Measurements from ENCODE around the gene TCEA3. TPM values are rescaled to one million over a fixed set of nuclear protein-coding genes. Genes with fewer than 3 reads are reported as not detected.
A peak's percentile ranks its signal among the peaks of the same experiment; 100 is the strongest.

The TCEA3 gene
- total RNA-seq, 4 donors from 2014 or later = 9.1 to 30.7 (median 25.1) TPM

DNA sequence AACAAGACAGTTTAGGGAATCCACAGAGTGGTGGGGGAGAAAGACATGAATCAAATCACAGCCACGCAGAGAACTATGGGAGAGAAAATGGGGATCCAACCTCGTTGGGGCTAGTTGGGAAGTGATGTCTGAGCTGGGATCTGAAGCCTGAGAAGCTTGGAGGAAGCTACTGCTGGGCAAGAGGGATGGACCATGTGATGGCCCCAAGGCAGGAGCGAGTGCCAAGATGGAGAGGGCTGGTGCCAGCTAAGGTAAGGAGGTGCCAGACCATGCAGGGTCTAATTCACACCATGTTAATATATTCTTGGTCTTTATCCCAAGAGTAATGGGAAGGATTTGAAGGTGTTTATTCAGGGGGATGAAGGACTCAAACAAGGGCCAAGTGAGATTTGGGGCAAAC lies 18.2 kb upstream of the TCEA3 start:
- H3K36me3 ChIP-seq = peaks cover 0 to 46% (median 0%) of the 10 kb centered on the region in 3 donors
- DNase-seq = no peak
- no peak overlapping the region for H3K4me3 ChIP-seq
- WGBS, 2 donors = 30 to 38% methylated on average over 3 of the region's 3 CpGs
- H3K9me3 ChIP-seq = no peaks in the 10 kb centered on the region
- intact Hi-C loops (cut with DNase I) = no loop called here
- TF ChIP-seq, protein P1, sequence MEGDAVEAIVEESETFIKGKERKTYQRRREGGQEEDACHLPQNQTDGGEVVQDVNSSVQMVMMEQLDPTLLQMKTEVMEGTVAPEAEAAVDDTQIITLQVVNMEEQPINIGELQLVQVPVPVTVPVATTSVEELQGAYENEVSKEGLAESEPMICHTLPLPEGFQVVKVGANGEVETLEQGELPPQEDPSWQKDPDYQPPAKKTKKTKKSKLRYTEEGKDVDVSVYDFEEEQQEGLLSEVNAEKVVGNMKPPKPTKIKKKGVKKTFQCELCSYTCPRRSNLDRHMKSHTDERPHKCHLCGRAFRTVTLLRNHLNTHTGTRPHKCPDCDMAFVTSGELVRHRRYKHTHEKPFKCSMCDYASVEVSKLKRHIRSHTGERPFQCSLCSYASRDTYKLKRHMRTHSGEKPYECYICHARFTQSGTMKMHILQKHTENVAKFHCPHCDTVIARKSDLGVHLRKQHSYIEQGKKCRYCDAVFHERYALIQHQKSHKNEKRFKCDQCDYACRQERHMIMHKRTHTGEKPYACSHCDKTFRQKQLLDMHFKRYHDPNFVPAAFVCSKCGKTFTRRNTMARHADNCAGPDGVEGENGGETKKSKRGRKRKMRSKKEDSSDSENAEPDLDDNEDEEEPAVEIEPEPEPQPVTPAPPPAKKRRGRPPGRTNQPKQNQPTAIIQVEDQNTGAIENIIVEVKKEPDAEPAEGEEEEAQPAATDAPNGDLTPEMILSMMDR (IDR thresholded peaks at IDR 0.05) = no peak
- no peak for TF ChIP-seq POLR2A (IDR thresholded peaks at IDR 0.05)
- no peak overlapping the region for H3K27ac ChIP-seq
- H3K4me1 ChIP-seq = peaks cover 0 to 53% (median 17%) of the 10 kb centered on the region in 3 donors
- H3K27me3 ChIP-seq = no peaks in the 10 kb centered on the region

DNA sequence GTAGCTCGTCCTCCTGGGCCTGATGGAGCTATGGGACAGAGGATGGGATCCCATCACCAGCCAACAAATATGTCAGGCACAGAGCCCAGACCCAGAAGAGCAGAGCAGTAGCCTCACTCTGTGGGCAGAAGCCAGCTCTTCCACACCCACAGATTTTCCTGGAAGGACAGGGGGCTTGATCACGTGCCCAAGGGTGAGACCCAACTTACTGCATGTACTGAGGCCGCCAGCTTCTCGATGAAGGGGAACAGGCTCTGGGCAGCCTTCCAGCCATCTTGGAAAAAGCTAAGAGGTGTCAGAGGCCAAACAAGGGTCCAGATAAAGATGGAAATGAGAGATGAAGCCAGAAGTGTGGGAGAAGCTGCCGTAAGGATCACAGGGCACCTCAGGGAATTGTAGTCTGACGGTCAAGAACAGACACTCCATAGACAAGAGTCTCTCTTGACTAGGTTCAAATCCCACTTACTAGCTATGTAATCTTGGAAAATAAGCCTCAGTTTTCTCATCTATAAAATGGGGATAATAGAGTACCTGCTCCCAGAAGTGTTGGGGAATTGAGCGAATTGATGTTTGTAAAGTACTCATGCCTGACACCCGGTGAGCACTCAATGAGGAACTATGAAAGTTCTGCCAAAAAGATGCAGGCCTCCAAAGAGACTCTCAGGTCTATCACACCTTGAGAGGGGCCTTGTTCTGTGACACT lies 17.0 kb upstream of the TCEA3 start:
- intact Hi-C loops (cut with DNase I) = no loop called here
- Histone ChIP-seq H3K27ac (no peak overlapping the region), H3K4me3 (no peak overlapping the region), H3K27me3 (no peaks in the 10 kb centered on the region), H3K9me3 (no peaks in the 10 kb centered on the region), H3K36me3 (peaks cover 0 to 58% (median 0%) of the 10 kb centered on the region in 3 donors), H3K4me1 (peaks cover 0 to 45% (median 17%) of the 10 kb centered on the region in 3 donors)
- 87 to 100% methylated on average over 4 of the region's 8 CpGs for WGBS, 2 donors
- no peak for DNase-seq
- TF ChIP-seq, protein P1 (IDR thresholded peaks at IDR 0.05) = no peak
- no peak for TF ChIP-seq POLR2A (IDR thresholded peaks at IDR 0.05)

DNA sequence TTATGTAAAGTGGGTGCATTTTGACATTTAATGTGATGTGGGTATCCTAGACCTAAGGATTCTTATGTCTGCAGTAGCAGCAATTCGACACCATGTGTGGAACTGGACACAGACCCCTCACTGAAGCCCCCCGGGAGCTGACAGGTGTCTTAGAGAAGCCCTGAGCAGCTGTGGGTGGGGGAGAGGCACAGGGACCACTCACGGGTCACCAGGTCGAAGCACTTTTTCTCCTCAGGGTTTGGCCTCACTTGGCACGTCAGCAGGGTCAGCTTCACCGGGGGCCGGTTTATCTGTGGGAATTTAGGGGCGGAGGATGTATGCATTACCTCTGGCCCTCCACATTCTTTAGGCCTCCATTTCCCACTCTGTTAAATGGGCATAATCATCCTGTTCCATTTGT lies 14.0 kb upstream of the TCEA3 start:
- no peak overlapping the region for H3K27ac ChIP-seq
- peaks cover 9 to 40% (median 11%) of the 10 kb centered on the region in 3 donors for H3K4me1 ChIP-seq
- DNase-seq = no peak
- H3K27me3 ChIP-seq = no peaks in the 10 kb centered on the region
- H3K4me3 ChIP-seq = no peak overlapping the region
- WGBS, 2 donors = 83 to 87% methylated on average over 6 to 8 of the region's 8 CpGs
- TF ChIP-seq POLR2A (IDR thresholded peaks at IDR 0.05) = no peak
- TF ChIP-seq, protein P1 (IDR thresholded peaks at IDR 0.05) = no peak
- peaks cover 0 to 88% (median 0%) of the 10 kb centered on the region in 3 donors for H3K36me3 ChIP-seq
- intact Hi-C loops (cut with DNase I) = no loop called here
- no peaks in the 10 kb centered on the region for H3K9me3 ChIP-seq

DNA sequence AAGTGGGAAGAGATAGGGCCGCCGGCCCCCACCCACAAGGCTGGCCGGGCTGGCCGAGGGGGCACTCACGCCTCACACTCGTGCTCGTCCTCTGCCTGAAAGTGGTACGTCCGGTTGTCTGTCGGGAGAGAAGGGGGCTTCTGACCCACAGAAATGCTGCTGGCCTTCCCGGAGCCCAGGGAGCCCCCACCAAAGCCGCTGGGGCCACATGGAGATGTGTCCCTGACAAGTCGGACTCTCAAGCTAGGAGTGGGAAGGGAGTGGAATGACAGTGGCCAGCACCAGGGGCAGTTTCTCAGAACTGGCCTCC lies 12.8 kb upstream of the TCEA3 start:
- WGBS, 2 donors = 71 to 91% methylated on average over 8 to 13 of the region's 13 CpGs
- no peak overlapping the region for H3K27ac ChIP-seq
- no peak for DNase-seq
- TF ChIP-seq, protein P1 (IDR thresholded peaks at IDR 0.05) = no peak
- TF ChIP-seq POLR2A (IDR thresholded peaks at IDR 0.05) = no peak
- no peaks in the 10 kb centered on the region for H3K9me3 ChIP-seq
- intact Hi-C loops (cut with DNase I) = no loop called here
- peaks cover 4 to 28% (median 11%) of the 10 kb centered on the region in 3 donors for H3K4me1 ChIP-seq
- H3K4me3 ChIP-seq = no peak overlapping the region
- peaks cover 0 to 98% (median 0%) of the 10 kb centered on the region in 3 donors for H3K36me3 ChIP-seq
- H3K27me3 ChIP-seq = no peaks in the 10 kb centered on the region

GRCh38 chr1:23436520-23437354 lies 12.2 kb upstream of the TCEA3 start:
- Histone ChIP-seq H3K4me1 (peaks cover 4 to 28% (median 11%) of the 10 kb centered on the region in 3 donors), H3K4me3 (no peak overlapping the region), H3K36me3 (peaks cover 0 to 98% (median 0%) of the 10 kb centered on the region in 3 donors), H3K9me3 (no peaks in the 10 kb centered on the region), H3K27ac (peak overlapping the region in 2 of 4 donors; percentile 9 to 48), H3K27me3 (no peaks in the 10 kb centered on the region)
- intact Hi-C loops (cut with DNase I) = no loop called here
- no peak for DNase-seq
- TF ChIP-seq, protein P1 (IDR thresholded peaks at IDR 0.05) = no peak
- TF ChIP-seq POLR2A (IDR thresholded peaks at IDR 0.05) = no peak
- 69 to 100% methylated on average over 1 to 11 of the region's 49 CpGs for WGBS, 2 donors
